A549 (cell line): ENCODE measurements around the gene REELD1. TPM values are rescaled to one million over a fixed set of nuclear protein-coding genes. Genes with fewer than 3 reads are reported as not detected.

Experiments used
- ATAC-seq, 2 experiments: fragments of 200-7000 bp in 1 of 2; fragments of >200 bp in 1 of 2; cut with Nextera tagmentation in 1 of 2; cut with Tn5 transposase in 1 of 2; 3 replicates each; pipeline versions ENCODE4 v1.8.0 to v1.9.1; 2018 to 2020; ENCODE audit warnings: mild to moderate bottlenecking in 1 of 2, moderate library complexity in 1 of 2
- CTCF ChIA-PET: fragments of 300-600 bp; sonication (Branson Sonifier 250); formaldehyde crosslinking; extraction: SDS; loops from one replicate; lab custom pipeline; 2021; ENCODE audit warnings: antibody characterized with exemption, inconsistent platforms; lab: Yijun Ruan, JAX
- POLR2A ChIA-PET: fragments of 350-600 bp; formaldehyde crosslinking; extraction: SDS; loops from one replicate; lab custom pipeline; 2021; ENCODE audit warnings: antibody characterized with exemption, inconsistent platforms; lab: Yijun Ruan, JAX
- DNase-seq, 2 experiments: peaks; one replicate each; pipeline versions ENCODE4 v3.0.0 to v3.0.0-alpha.2; 2011 to 2016; ENCODE audit warnings: low read depth in 1 of 2, low spot score in 1 of 2
- FAIRE-seq: peaks from 2 replicates; lab custom pipeline; 2011; peaks lifted over from hg19 to GRCh38; lab: Jason Lieb, UNC
- H3K27ac ChIP-seq, 2 experiments: fragments of >200 bp; sonication (Bioruptor Twin); formaldehyde crosslinking; 3 replicates each; pipeline ENCODE4 v1.5.1; 2016 to 2017
- H3K4me1 ChIP-seq: fragments of >200 bp; sonication (Bioruptor Twin); formaldehyde crosslinking; 3 replicates; pipeline ENCODE4 v1.6.1; 2016
- H3K4me2 ChIP-seq: fragments of >200 bp; sonication (Bioruptor Twin); formaldehyde crosslinking; 3 replicates; pipeline ENCODE4 v1.6.1; 2016
- H3K4me3 ChIP-seq: fragments of >200 bp; sonication (Bioruptor Twin); formaldehyde crosslinking; 3 replicates; pipeline ENCODE4 v1.5.1; 2016
- H3K9me3 ChIP-seq: fragments of >200 bp; sonication (Bioruptor Twin); formaldehyde crosslinking; 3 replicates; pipeline ENCODE4 v1.6.1; 2016
- CBX8 ChIP-seq: fragments of 200-600 bp; sonication (generic); IDR thresholded peaks from 2 replicates; pipeline ENCODE4 v1.6.1; 2016
- CHD2 ChIP-seq: fragments of 150-350 bp; IDR thresholded peaks from 2 replicates; pipeline ENCODE4 v1.6.1; 2014; ENCODE audit warnings: low read length; ENCODE audit not compliant: partially characterized antibody
- EHMT2 ChIP-seq: fragments of 200-600 bp; sonication (generic); IDR thresholded peaks from 2 replicates; pipeline ENCODE4 v1.6.1; 2016; ENCODE audit warnings: antibody characterized with exemption, low read depth, mild to moderate bottlenecking, moderate library complexity
- EP300 ChIP-seq, 2 experiments: fragments of >200 bp; sonication (Bioruptor Twin); formaldehyde crosslinking; IDR thresholded peaks; 2 replicates in 1 of 2; 3 replicates in 1 of 2; pipeline ENCODE4 v1.6.1; 2016 to 2017
- FOSL2 ChIP-seq, 2 experiments: fragments of 450-650 bp in 1 of 2; fragments of >200 bp in 1 of 2; sonication (Bioruptor Twin) in 1 of 2; formaldehyde crosslinking; IDR thresholded peaks; 2 replicates each; pipeline versions ENCODE4 v1.5.0 to v1.6.1; 2016 to 2020; ENCODE audit warnings: mild to moderate bottlenecking in 1 of 2, moderate library complexity in 1 of 2
- GATA3 ChIP-seq: IDR thresholded peaks from 2 replicates; pipeline ENCODE4 v1.6.1; 2012; ENCODE audit warnings: borderline replicate concordance
- HDAC2 ChIP-seq: fragments of 200-600 bp; sonication (generic); IDR thresholded peaks from 2 replicates; pipeline ENCODE4 v1.6.1; 2016
- HES2 ChIP-seq: fragments of >200 bp; sonication (Bioruptor Twin); formaldehyde crosslinking; IDR thresholded peaks from 2 replicates; pipeline ENCODE4 v1.6.1; 2016
- HOXB5 ChIP-seq: fragments of 250-450 bp; sonication (Bioruptor Pico); IDR thresholded peaks from 2 replicates; pipeline ENCODE4 v1.5.0; 2020; ENCODE audit warnings: mild to moderate bottlenecking, moderate library complexity
- JUN ChIP-seq, 2 experiments: fragments of >200 bp; sonication (Bioruptor Twin); formaldehyde crosslinking; IDR thresholded peaks; 2 replicates in 1 of 2; 3 replicates in 1 of 2; pipeline ENCODE4 v1.6.1; 2016 to 2017
- KDM5A ChIP-seq: fragments of 200-600 bp; sonication (generic); IDR thresholded peaks from 2 replicates; pipeline ENCODE4 v1.6.1; 2016; ENCODE audit warnings: antibody characterized with exemption, mild to moderate bottlenecking
- MAX ChIP-seq: IDR thresholded peaks from 2 replicates; pipeline ENCODE4 v1.6.1; 2012
- MAZ ChIP-seq: fragments of 150-350 bp; IDR thresholded peaks from 2 replicates; pipeline ENCODE4 v1.6.1; 2014; ENCODE audit warnings: antibody characterized with exemption, low read depth, low read length, borderline replicate concordance
- NR3C1 ChIP-seq: fragments of >200 bp; sonication (Bioruptor Twin); formaldehyde crosslinking; IDR thresholded peaks from 3 replicates; pipeline ENCODE4 v1.6.1; 2017
- PHF8 ChIP-seq: fragments of 200-600 bp; sonication (generic); IDR thresholded peaks from 2 replicates; pipeline ENCODE4 v1.6.1; 2016; ENCODE audit warnings: low read depth, mild to moderate bottlenecking, antibody characterized with exemption, moderate library complexity, borderline replicate concordance
- POLR2A ChIP-seq: IDR thresholded peaks from 2 replicates; pipeline ENCODE4 v1.6.1; 2012; ENCODE audit warnings: mild to moderate bottlenecking, low read length
- SREBF2 ChIP-seq: fragments of 450-650 bp; IDR thresholded peaks from 2 replicates; pipeline ENCODE4 v1.6.1; 2014; ENCODE audit warnings: mild to moderate bottlenecking, moderate library complexity
- ZC3H11A ChIP-seq: fragments of 450-650 bp; IDR thresholded peaks from 2 replicates; pipeline ENCODE4 v1.6.1; 2014; ENCODE audit warnings: antibody characterized with exemption, mild to moderate bottlenecking
- WGBS: methylation state at CpG from one replicate; pipeline ENCODE4 v1.1.6; 2017; ENCODE audit errors: missing lambda C conversion rate; 5-methylcytosine and 5-hydroxymethylcytosine counted together
- polyA plus RNA-seq, 4 experiments: library from polyadenylated mRNA; depleted of rRNA in 3 of 4; stranded (reverse); fragments of >200 nt; fragmentation: RNase III in 1 of 4; extraction: RNeasy Plus Mini Kit Qiagen cat#74134 plus additional on column Dnase treatment in 1 of 4; gene quantifications; 2 replicates in 3 of 4; 3 replicates in 1 of 4; pipeline ENCODE4 v1.2.3, GENCODE V29; 2011 to 2017
- TF ChIP-seq, protein P1 (sequence below): fragments of >200 bp; sonication (Bioruptor Twin); formaldehyde crosslinking; IDR thresholded peaks from 3 replicates; pipeline ENCODE4 v1.6.1; 2016
- TF ChIP-seq, protein P2 (sequence below): fragments of 250-450 bp; sonication (Bioruptor Pico); IDR thresholded peaks from 2 replicates; pipeline ENCODE4 v1.5.0; 2021; ENCODE audit warnings: mild to moderate bottlenecking, moderate library complexity, borderline replicate concordance
- TF ChIP-seq, protein P3 (sequence below): fragments of >200 bp; sonication (Bioruptor Twin); formaldehyde crosslinking; IDR thresholded peaks from 3 replicates; pipeline ENCODE4 v1.5.1; 2016

REELD1 gene
- polyA plus RNA-seq, 2 of the 4 experiments (the other 2 are of a cell fraction), result 0.04 TPM; not detected in 1

GRCh38 chr4:146175541-146176453 is 38.5 kb upstream of the REELD1 start, which contains the start of gene LSM6:
Gene LSM6, plus strand, starts transcription at chr4:146175718. Its CDS starts 7,204 bp downstream, at chr4:146182922.
- DNase-seq (peak; percentile 58 to 81), FAIRE-seq (no peak), ATAC-seq (peak; percentile 96 to 97)
- WGBS, result under 1% methylated on average over 16 of the region's 75 CpGs
- no peaks in the 10 kb centered on the region for H3K9me3 ChIP-seq
- peak within 1 kb of the TSS; percentile 80 for H3K4me2 ChIP-seq
- peak within 1 kb of the TSS; percentile 92 for H3K4me3 ChIP-seq
- peaks cover 8% of the 10 kb centered on the region; the same call in 2 of the 3 replicates for H3K4me1 ChIP-seq
- CTCF ChIA-PET, result interaction anchor here (0.7 kb wide), 1 partner anchor 13 kb away, joined by 5 read pairs; no protein-coding TSS in a partner anchor
- peak within 1 kb of the TSS; percentile 93 to 97 for H3K27ac ChIP-seq
- POLR2A ChIA-PET, result no interaction called here
- peak; percentile 25; the same call in 1 of the 2 replicates for TF ChIP-seq POLR2A
- TF ChIP-seq PHF8, result peak; percentile 80
- peak; percentile 36; the same call in 1 of the 2 replicates for TF ChIP-seq MAX
- peak in 1 of 2 experiments; percentile 68; a peak in 2 of 5 replicates for TF ChIP-seq JUN (IDR thresholded peaks at IDR 0.05)
- TF ChIP-seq, protein P1, sequence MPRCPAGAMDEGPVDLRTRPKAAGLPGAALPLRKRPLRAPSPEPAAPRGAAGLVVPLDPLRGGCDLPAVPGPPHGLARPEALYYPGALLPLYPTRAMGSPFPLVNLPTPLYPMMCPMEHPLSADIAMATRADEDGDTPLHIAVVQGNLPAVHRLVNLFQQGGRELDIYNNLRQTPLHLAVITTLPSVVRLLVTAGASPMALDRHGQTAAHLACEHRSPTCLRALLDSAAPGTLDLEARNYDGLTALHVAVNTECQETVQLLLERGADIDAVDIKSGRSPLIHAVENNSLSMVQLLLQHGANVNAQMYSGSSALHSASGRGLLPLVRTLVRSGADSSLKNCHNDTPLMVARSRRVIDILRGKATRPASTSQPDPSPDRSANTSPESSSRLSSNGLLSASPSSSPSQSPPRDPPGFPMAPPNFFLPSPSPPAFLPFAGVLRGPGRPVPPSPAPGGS, result no peak

GRCh38 chr4:146176891-146177290 is 37.4 kb upstream of the REELD1 start:
- no peak for DNase-seq
- no peak for TF ChIP-seq HDAC2
- TF ChIP-seq MAZ, result no peak
- TF ChIP-seq HOXB5 (CRISPR knock-in tag), result no peak
- no peak for TF ChIP-seq FOSL2 (IDR thresholded peaks at IDR 0.05)
- TF ChIP-seq FOSL2 (CRISPR knock-in tag; IDR thresholded peaks at IDR 0.05), result no peak
- TF ChIP-seq, protein P2, sequence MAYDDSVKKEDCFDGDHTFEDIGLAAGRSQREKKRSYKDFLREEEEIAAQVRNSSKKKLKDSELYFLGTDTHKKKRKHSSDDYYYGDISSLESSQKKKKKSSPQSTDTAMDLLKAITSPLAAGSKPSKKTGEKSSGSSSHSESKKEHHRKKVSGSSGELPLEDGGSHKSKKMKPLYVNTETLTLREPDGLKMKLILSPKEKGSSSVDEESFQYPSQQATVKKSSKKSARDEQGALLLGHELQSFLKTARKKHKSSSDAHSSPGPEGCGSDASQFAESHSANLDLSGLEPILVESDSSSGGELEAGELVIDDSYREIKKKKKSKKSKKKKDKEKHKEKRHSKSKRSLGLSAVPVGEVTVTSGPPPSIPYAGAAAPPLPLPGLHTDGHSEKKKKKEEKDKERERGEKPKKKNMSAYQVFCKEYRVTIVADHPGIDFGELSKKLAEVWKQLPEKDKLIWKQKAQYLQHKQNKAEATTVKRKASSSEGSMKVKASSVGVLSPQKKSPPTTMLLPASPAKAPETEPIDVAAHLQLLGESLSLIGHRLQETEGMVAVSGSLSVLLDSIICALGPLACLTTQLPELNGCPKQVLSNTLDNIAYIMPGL (CRISPR knock-in tag), result no peak
- H3K27ac ChIP-seq, result no peak overlapping the region

DNA sequence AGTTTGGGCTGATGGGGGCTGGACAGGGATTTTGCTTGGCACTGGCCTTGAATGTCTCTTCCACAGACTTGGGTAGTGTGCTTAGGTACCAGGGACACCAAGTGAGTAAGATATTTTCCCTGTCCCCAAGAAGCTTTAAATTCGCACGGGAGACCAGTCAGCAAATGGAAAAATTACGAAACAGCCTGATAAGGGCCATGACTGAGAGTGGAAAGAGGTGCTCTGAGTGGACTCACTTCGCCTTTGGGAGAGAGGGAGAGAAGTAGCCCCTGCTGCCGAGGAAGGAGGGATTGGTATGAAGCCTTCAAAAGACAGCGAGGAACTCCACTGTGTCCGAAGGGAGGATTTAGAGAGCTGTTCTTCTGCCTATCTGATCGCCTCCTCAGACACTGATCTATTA is 36.2 kb upstream of the REELD1 start:
- 84% methylated on average over 8 of the region's 8 CpGs for WGBS
- ChIA-PET CTCF (no interaction called here), POLR2A (no interaction called here)
- Histone ChIP-seq H3K27ac (no peak overlapping the region), H3K4me2 (no peak overlapping the region), H3K4me3 (no peak overlapping the region), H3K9me3 (no peaks in the 10 kb centered on the region), H3K4me1 (peaks cover 8% of the 10 kb centered on the region; the same call in 2 of the 3 replicates)
- TF ChIP-seq KDM5A (no peak), EP300 (IDR thresholded peaks at IDR 0.05) (no peak), EHMT2 (no peak), CBX8 (no peak), HES2 (no peak), ZC3H11A (no peak), SREBF2 (no peak), NR3C1 (no peak), GATA3 (no peak), CHD2 (no peak)
- TF ChIP-seq, protein P3, sequence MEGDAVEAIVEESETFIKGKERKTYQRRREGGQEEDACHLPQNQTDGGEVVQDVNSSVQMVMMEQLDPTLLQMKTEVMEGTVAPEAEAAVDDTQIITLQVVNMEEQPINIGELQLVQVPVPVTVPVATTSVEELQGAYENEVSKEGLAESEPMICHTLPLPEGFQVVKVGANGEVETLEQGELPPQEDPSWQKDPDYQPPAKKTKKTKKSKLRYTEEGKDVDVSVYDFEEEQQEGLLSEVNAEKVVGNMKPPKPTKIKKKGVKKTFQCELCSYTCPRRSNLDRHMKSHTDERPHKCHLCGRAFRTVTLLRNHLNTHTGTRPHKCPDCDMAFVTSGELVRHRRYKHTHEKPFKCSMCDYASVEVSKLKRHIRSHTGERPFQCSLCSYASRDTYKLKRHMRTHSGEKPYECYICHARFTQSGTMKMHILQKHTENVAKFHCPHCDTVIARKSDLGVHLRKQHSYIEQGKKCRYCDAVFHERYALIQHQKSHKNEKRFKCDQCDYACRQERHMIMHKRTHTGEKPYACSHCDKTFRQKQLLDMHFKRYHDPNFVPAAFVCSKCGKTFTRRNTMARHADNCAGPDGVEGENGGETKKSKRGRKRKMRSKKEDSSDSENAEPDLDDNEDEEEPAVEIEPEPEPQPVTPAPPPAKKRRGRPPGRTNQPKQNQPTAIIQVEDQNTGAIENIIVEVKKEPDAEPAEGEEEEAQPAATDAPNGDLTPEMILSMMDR, result no peak
- DNase-seq (no peak), ATAC-seq (no peak), FAIRE-seq (no peak)

More at GRCh38 chr4:146176891-146177290, 37.4 kb upstream of the REELD1 start:
- no peak for ATAC-seq
- 91% methylated on average over 2 of the region's 2 CpGs for WGBS
- peak overlapping the region; percentile 92 for H3K4me3 ChIP-seq
- H3K9me3 ChIP-seq, result no peaks in the 10 kb centered on the region
- no peak for FAIRE-seq
- POLR2A ChIA-PET, result no interaction called here
- CTCF ChIA-PET, result no interaction called here
- peaks cover 8% of the 10 kb centered on the region; the same call in 2 of the 3 replicates for H3K4me1 ChIP-seq
- H3K4me2 ChIP-seq, result peak overlapping the region; percentile 80
